Endothelial cell of umbilical vein (primary cell): Measurements from ENCODE around the gene BAX. TPM values are rescaled to one million over a fixed set of nuclear protein-coding genes. Genes with fewer than 3 reads are reported as not detected.

ENCODE experiments used
- BruUV-seq: library from RNA; stranded (reverse); fragments of 400-500 nt; replicated peaks from 2 replicates; lab custom pipeline; 2021; lab: Mats Ljungman, UMichigan
- CTCF ChIA-PET: fragments of 300-600, 350-600 bp; sonication (Branson Sonifier 250); formaldehyde crosslinking; loops from one replicate; lab custom pipeline; 2021; ENCODE audit warnings: antibody characterized with exemption, inconsistent platforms; lab: Charles Lee
- POLR2A ChIA-PET: fragments of 300-600, 350-600 bp; sonication (Branson Sonifier 250); formaldehyde crosslinking; loops from one replicate; lab custom pipeline; 2021; ENCODE audit warnings: antibody characterized with exemption, inconsistent platforms; lab: Charles Lee
- DNase-seq: peaks from one replicate; pipeline ENCODE4 v3.0.0-alpha.2; 2011; ENCODE audit warnings: low read depth, low spot score
- FAIRE-seq: peaks from 2 replicates; lab custom pipeline; 2011; peaks lifted over from hg19 to GRCh38; lab: Jason Lieb, UNC
- H2AFZ ChIP-seq: 2 replicates; pipeline ENCODE4 v1.6.0; 2012; ENCODE audit warnings: low read depth, low read length, control low read depth, inconsistent platforms
- H3K27ac ChIP-seq: 2 replicates; pipeline ENCODE4 v1.5.1; 2011; ENCODE audit warnings: low read depth, mild to moderate bottlenecking, control low read depth, low read length, moderate library complexity; ENCODE audit not compliant: insufficient read depth
- H3K27me3 ChIP-seq, 2 experiments: 2 replicates each; pipeline versions ENCODE4 v1.6.0 to v1.6.1; 2011; ENCODE audit warnings: low read length in 2 of 2, mixed read lengths in 1 of 2; ENCODE audit not compliant: control insufficient read depth in 2 of 2, insufficient read depth in 2 of 2
- H3K36me3 ChIP-seq, 2 experiments: 2 replicates in 1 of 2; 3 replicates in 1 of 2; pipeline ENCODE4 v1.5.1; 2011; ENCODE audit warnings: low read length in 2 of 2, mild to moderate bottlenecking in 1 of 2, moderate library complexity in 1 of 2; ENCODE audit not compliant: control insufficient read depth in 2 of 2, insufficient read depth in 2 of 2; ENCODE audit errors: extremely low read depth in 1 of 2
- H3K4me1 ChIP-seq: 3 replicates; pipeline ENCODE4 v1.5.1; 2011; ENCODE audit warnings: mild to moderate bottlenecking, low read length; ENCODE audit not compliant: control insufficient read depth, insufficient read depth; ENCODE audit errors: extremely low read depth
- H3K4me2 ChIP-seq: 2 replicates; pipeline ENCODE4 v1.6.1; 2011; ENCODE audit warnings: low read length, control low read depth, mixed read lengths; ENCODE audit not compliant: insufficient read depth
- H3K4me3 ChIP-seq, 3 experiments: fragments of 200-600 bp in 1 of 3; sonication (generic), shearing (Covaris generic) in 1 of 3; replicated peaks in 1 of 3; 2 replicates each; pipeline ENCODE4 v1.5.1; 2011 to 2016; ENCODE audit warnings: control low read depth in 3 of 3, low read length in 3 of 3, mild to moderate bottlenecking in 2 of 3, inconsistent platforms in 1 of 3, low read depth in 1 of 3, moderate library complexity in 1 of 3; ENCODE audit not compliant: insufficient read depth in 1 of 3
- H3K79me2 ChIP-seq: 2 replicates; pipeline ENCODE4 v1.6.0; 2012; ENCODE audit warnings: low read length, inconsistent platforms; ENCODE audit not compliant: control insufficient read depth, insufficient read depth
- H3K9ac ChIP-seq: replicated peaks from 2 replicates; pipeline ENCODE3; 2011; ENCODE audit warnings: low read length, control low read depth; ENCODE audit not compliant: insufficient read depth; ENCODE audit errors: extremely low read depth
- H3K9me1 ChIP-seq: replicated peaks from 3 replicates; pipeline ENCODE4 v1.6.0; 2011; ENCODE audit warnings: mild to moderate bottlenecking, low read length; ENCODE audit not compliant: control insufficient read depth, insufficient read depth; ENCODE audit errors: extremely low read depth
- H3K9me3 ChIP-seq: replicated peaks from 2 replicates; pipeline ENCODE4 v1.5.1; 2012; ENCODE audit warnings: low read length, inconsistent platforms; ENCODE audit not compliant: control insufficient read depth, insufficient read depth
- H4K20me1 ChIP-seq: replicated peaks from 2 replicates; pipeline ENCODE3; 2011; ENCODE audit warnings: mild to moderate bottlenecking, low read length; ENCODE audit not compliant: control insufficient read depth, insufficient read depth; ENCODE audit errors: extremely low read depth
- CTCF ChIP-seq, 2 donors: IDR thresholded peaks; 1 replicate in 1 of 2; 2 replicates in 1 of 2; pipeline ENCODE4 v1.5.1; 2011; ENCODE audit warnings: low read length in 2 of 2, mild to moderate bottlenecking in 2 of 2, moderate library complexity in 2 of 2, control low read depth in 1 of 2, inconsistent platforms in 1 of 2, low read depth in 1 of 2; ENCODE audit not compliant: insufficient read depth in 1 of 2; ENCODE audit errors: extremely low read depth in 1 of 2
- EZH2 ChIP-seq: IDR thresholded peaks from 2 replicates; pipeline ENCODE4 v1.6.1; 2012; ENCODE audit warnings: borderline replicate concordance, low read depth, mild to moderate bottlenecking, moderate library complexity, low read length, inconsistent platforms; ENCODE audit not compliant: severe bottlenecking
- FOS ChIP-seq: IDR thresholded peaks from 2 replicates; pipeline ENCODE4 v1.6.1; 2011; ENCODE audit warnings: mild to moderate bottlenecking, low read length, moderate library complexity, borderline replicate concordance; ENCODE audit not compliant: insufficient read depth
- GATA2 ChIP-seq: IDR thresholded peaks from 2 replicates; pipeline ENCODE4 v1.7.0; 2011; ENCODE audit warnings: low read depth, mild to moderate bottlenecking, moderate library complexity, mixed read lengths, low read length; ENCODE audit not compliant: insufficient read length, insufficient read depth
- JUN ChIP-seq: IDR thresholded peaks from 2 replicates; pipeline ENCODE4 v1.6.1; 2011; ENCODE audit warnings: borderline replicate concordance, low read depth; ENCODE audit not compliant: insufficient read length, insufficient read depth
- MYC ChIP-seq: IDR thresholded peaks from one replicate; pipeline ENCODE4 v1.6.1; 2011; ENCODE audit warnings: mild to moderate bottlenecking, low read depth, low read length
- POLR2A ChIP-seq: IDR thresholded peaks from 2 replicates; pipeline ENCODE4 v1.6.1; 2012; ENCODE audit warnings: low read depth, mild to moderate bottlenecking, control low read depth, low read length
- POLR2AphosphoS5 ChIP-seq: IDR thresholded peaks from 2 replicates; pipeline ENCODE4 v1.6.1; 2012; ENCODE audit warnings: low read depth, mild to moderate bottlenecking, control low read depth, low read length, moderate library complexity; ENCODE audit not compliant: insufficient read depth
- dilution Hi-C: fragments of 300-500 bp; cut with MboI; formaldehyde crosslinking; loops from one replicate; pipeline ENCODE4 v1.15.0; 2019; ENCODE audit warnings: low sequenced_read_pairs; ENCODE audit not compliant: extremely low pct_ligation_motif_present
- intact Hi-C: fragments of 100-400 bp; cut with micrococcal nuclease; formaldehyde crosslinking; loops from one replicate; pipeline ENCODE4 v1.10.0; 2022
- polyA plus RNA-seq, 4 experiments: library from polyadenylated mRNA; depleted of rRNA in 3 of 4; stranded (reverse) in 3 of 4; unstranded in 1 of 4; fragments of >200 nt; gene quantifications; 2 replicates each; pipeline versions ENCODE4 v1.2.1 to v1.2.3, GENCODE V29; 2011 to 2012; ENCODE audit warnings: missing spikeins in 1 of 4
- total RNA-seq: library from RNA; stranded (reverse); gene quantifications from 2 replicates; pipeline ENCODE4 v1.2.3, GENCODE V29; 2021
- TF ChIP-seq, protein P1 (sequence below): IDR thresholded peaks from 2 replicates; pipeline ENCODE4 v1.6.1; 2011; ENCODE audit not compliant: insufficient read depth, insufficient read length

The BAX gene
- total and polyA plus RNA-seq, 2 donors (not counting 3 experiments of a cell fraction or from before 2014, with no cell fraction given): 267 to 283 TPM

DNA sequence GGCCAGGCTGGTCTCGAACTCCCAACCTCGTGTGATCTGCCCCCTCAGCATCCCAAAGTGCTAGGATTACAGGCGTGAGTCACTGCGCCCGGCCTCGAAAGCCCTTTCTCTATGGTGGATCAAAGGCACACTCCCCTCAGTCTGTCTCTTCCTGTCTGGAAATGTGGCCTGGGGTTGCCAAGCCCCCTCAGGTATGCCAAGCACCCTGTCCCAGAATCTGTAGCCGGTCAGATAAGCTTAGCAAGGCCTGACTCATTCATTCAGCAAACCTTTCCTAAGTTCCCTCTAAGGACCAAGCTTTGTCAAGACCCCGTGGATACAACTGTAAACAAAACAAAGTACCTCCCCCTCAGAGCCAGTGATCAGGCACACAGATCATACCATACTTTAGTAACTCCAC is 40.5 kb upstream of the BAX start:
- intact Hi-C loops: no loop called here
- CTCF ChIA-PET: no interaction called here
- FAIRE-seq: no peak

GRCh38 chr19:48915757-48916156 is 38.9 kb upstream of the BAX start:
- intact Hi-C loops: no loop called here
- Histone ChIP-seq H3K4me1 (no peaks in the 10 kb centered on the region), H3K36me3 (peaks cover 7 to 36% of the 10 kb centered on the region in 2 experiments), H3K27ac (no peak overlapping the region), H3K4me2 (no peak overlapping the region), H2AFZ (no peak overlapping the region), H3K9me1 (no peaks in the 10 kb centered on the region), H3K79me2 (no peaks in the 10 kb centered on the region), H3K4me3 (no peak overlapping the region), H3K9ac (no peak overlapping the region), H3K9me3 (no peaks in the 10 kb centered on the region), H3K27me3 (no peaks in the 10 kb centered on the region), H4K20me1 (no peaks in the 10 kb centered on the region)
- no TSS peak for BruUV-seq
- ChIA-PET POLR2A (interaction anchor here (0.7 kb wide), 1 partner anchor 40 kb away, joined by 3 read pairs; no protein-coding TSS in a partner anchor), CTCF (interaction anchor here (1.2 kb wide), 1 partner anchor 18 kb away, joined by 4 read pairs; the partner anchor contains the start of gene DHDH)
- dilution Hi-C loops: no loop called here
- TF ChIP-seq POLR2AphosphoS5: no peak
- TF ChIP-seq JUN: no peak
- TF ChIP-seq CTCF (IDR thresholded peaks at IDR 0.05; ENCODE audit: extremely low read depth in 1 of 2, insufficient read depth in 1 of 2, low read depth in 1 of 2, low read length in 2 of 2): no peak
- TF ChIP-seq MYC: no peak
- TF ChIP-seq, protein P1, sequence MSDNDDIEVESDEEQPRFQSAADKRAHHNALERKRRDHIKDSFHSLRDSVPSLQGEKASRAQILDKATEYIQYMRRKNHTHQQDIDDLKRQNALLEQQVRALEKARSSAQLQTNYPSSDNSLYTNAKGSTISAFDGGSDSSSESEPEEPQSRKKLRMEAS: no peak
- TF ChIP-seq GATA2: no peak
- no peak for TF ChIP-seq EZH2
- no peak for TF ChIP-seq FOS
- no peak for TF ChIP-seq POLR2A
- FAIRE-seq: no peak
- DNase-seq: no peak

More for the DNA sequence above, 40.5 kb upstream of the BAX start:
- no peaks in the 10 kb centered on the region for H3K9me1 ChIP-seq
- no peak overlapping the region for H2AFZ ChIP-seq
- H3K4me1 ChIP-seq: no peaks in the 10 kb centered on the region
- H3K27ac ChIP-seq: no peak overlapping the region
- H4K20me1 ChIP-seq: no peaks in the 10 kb centered on the region
- no peak overlapping the region for H3K9ac ChIP-seq
- H3K27me3 ChIP-seq: no peaks in the 10 kb centered on the region
- no peak for DNase-seq
- H3K4me2 ChIP-seq: no peak overlapping the region
- H3K79me2 ChIP-seq: no peaks in the 10 kb centered on the region
- BruUV-seq: no TSS peak
- peaks cover 7 to 35% of the 10 kb centered on the region in 2 experiments for H3K36me3 ChIP-seq
- POLR2A ChIA-PET: no interaction called here
- H3K4me3 ChIP-seq: no peak overlapping the region
- dilution Hi-C loops: no loop called here
- no peaks in the 10 kb centered on the region for H3K9me3 ChIP-seq
- no peak for TF ChIP-seq CTCF (IDR thresholded peaks at IDR 0.05; ENCODE audit: extremely low read depth in 1 of 2, insufficient read depth in 1 of 2, low read depth in 1 of 2, low read length in 2 of 2)
